ENCODE results near the gene ABHD17A. TPM values are rescaled to one million over a fixed set of nuclear protein-coding genes. Genes with fewer than 3 reads are reported as not detected.

Gene ABHD17A
- polyA plus RNA-seq, 3 donors, result 69.8 to 96.1 (median 79.0) TPM

DNA sequence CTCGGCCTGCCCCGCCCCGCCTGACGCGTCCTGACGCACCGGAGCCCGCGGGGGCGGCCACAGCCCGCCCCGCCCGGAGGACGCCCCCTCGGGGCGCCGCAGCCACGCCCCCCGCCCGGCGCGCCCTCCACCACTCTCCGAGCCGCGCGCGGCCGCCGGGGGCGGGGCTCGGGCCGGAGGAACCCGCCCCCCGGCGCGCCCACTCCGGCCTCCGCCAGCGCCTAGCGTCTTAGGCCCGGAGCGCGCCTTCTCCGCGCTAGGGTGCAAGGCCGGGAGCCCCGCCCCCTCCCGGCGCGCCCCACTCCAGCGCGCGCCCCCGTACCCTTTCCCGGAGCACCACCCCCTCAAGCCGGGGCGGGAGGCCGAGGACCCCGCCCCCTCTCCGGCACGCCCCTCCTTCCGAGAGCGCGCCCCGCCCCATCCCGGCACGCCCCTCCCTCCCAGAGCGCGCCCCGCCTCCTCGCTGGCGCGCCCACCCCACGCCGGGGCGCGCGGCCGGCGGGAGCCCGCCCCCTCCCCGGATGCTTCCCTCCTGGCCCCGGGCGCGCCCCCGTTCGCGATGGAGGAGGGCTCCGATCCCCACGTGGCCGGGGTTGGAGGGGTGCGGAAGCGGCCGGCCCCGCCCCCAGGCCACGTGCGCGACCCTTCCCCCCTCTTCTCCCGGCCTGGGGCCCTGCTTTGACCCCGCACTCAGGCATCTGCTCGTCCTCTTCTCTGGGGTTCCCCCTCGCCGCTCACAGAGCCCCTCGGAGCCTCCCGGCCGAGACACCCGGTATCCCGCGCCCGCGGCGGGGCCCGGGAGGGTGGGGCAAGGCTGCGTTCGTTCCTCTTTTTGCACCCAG lies 21.4 kb downstream of the ABHD17A start:
- Mint-ChIP-seq H3K27ac (peak overlapping the region; percentile 54 to 95 (median 92)), H3K27me3 (ENCODE audit: low read depth in 3 of 3) (peaks cover 0 to 4% (median 2%) of the 10 kb centered on the region in 3 donors), H3K36me3 (peaks cover 0 to 5% of the 10 kb centered on the region in 2 donors), H3K4me3 (peak overlapping the region; percentile 80 to 81), H3K4me1 (peaks cover 39% of the 10 kb centered on the region), H3K9me3 (no peaks in the 10 kb centered on the region)
- Histone ChIP-seq H3K9ac (ENCODE audit: insufficient read depth, low read length, poor library complexity, severe bottlenecking) (peak overlapping the region; percentile 88), H3K4me3 (replicated peaks in 1 of 3; ENCODE audit: low read depth in 2 of 3, low read length in 3 of 3) (peak overlapping the region; percentile 67 to 93 (median 93)), H3K27ac (ENCODE audit: low read depth in 1 of 2, low read length in 2 of 2) (peak overlapping the region; percentile 92 to 97), H3K27me3 (ENCODE audit: control insufficient read depth in 2 of 2, insufficient read depth in 2 of 2, low read length in 2 of 2) (no peaks in the 10 kb centered on the region), H4K20me1 (ENCODE audit: insufficient read depth, low read length) (peaks cover 38% of the 10 kb centered on the region), H2AFZ (ENCODE audit: insufficient read depth, low read depth, low read length, poor library complexity, severe bottlenecking) (peak overlapping the region; percentile 88), H3K79me2 (ENCODE audit: insufficient read depth, low read length) (peaks cover 45% of the 10 kb centered on the region), H3K36me3 (replicated peaks in 1 of 2; ENCODE audit: control insufficient read depth in 1 of 2, insufficient read depth in 2 of 2, low read length in 2 of 2) (no peaks in the 10 kb centered on the region), H3K4me1 (ENCODE audit: control insufficient read depth in 1 of 2, insufficient read depth in 2 of 2, low read length in 2 of 2) (peaks cover 45 to 47% of the 10 kb centered on the region in 2 donors), H3K9me3 (replicated peaks in 1 of 2; ENCODE audit: control insufficient read depth in 1 of 2, insufficient read depth in 1 of 2, low read length in 2 of 2) (no peaks in the 10 kb centered on the region), H3K4me2 (replicated peaks; ENCODE audit: extremely low read depth, low read length, poor library complexity, severe bottlenecking) (peak overlapping the region; percentile 95)
- DNase-seq, result peak; percentile 84 to 92 (median 90)
- WGBS (ENCODE audit: insufficient coverage), result under 1% methylated on average over 96 of the region's 115 CpGs
- intact Hi-C loops (cut with micrococcal nuclease), result loop anchor here in 1 of 2 donors (2.0 to 5.0 kb wide), 2 partner anchors 33 to 231 kb away; no protein-coding TSS in a partner anchor
- TF ChIP-seq, protein P1, sequence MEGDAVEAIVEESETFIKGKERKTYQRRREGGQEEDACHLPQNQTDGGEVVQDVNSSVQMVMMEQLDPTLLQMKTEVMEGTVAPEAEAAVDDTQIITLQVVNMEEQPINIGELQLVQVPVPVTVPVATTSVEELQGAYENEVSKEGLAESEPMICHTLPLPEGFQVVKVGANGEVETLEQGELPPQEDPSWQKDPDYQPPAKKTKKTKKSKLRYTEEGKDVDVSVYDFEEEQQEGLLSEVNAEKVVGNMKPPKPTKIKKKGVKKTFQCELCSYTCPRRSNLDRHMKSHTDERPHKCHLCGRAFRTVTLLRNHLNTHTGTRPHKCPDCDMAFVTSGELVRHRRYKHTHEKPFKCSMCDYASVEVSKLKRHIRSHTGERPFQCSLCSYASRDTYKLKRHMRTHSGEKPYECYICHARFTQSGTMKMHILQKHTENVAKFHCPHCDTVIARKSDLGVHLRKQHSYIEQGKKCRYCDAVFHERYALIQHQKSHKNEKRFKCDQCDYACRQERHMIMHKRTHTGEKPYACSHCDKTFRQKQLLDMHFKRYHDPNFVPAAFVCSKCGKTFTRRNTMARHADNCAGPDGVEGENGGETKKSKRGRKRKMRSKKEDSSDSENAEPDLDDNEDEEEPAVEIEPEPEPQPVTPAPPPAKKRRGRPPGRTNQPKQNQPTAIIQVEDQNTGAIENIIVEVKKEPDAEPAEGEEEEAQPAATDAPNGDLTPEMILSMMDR (IDR thresholded peaks at IDR 0.05), result no peak

- Histone ChIP-seq H4K20me1 (ENCODE audit: insufficient read depth, low read length) (peaks cover 44% of the 10 kb centered on the region), H3K4me2 (replicated peaks; ENCODE audit: extremely low read depth, low read length, poor library complexity, severe bottlenecking) (peak within 1 kb of the TSS; percentile 95), H3K4me1 (ENCODE audit: control insufficient read depth in 1 of 2, insufficient read depth in 2 of 2, low read length in 2 of 2) (peaks cover 51 to 53% of the 10 kb centered on the region in 2 donors), H3K36me3 (replicated peaks in 1 of 2; ENCODE audit: control insufficient read depth in 1 of 2, insufficient read depth in 2 of 2, low read length in 2 of 2) (no peaks in the 10 kb centered on the region), H3K4me3 (replicated peaks in 1 of 3; ENCODE audit: low read depth in 2 of 3, low read length in 3 of 3) (peak within 1 kb of the TSS; percentile 83 to 96 (median 94)), H3K9me3 (replicated peaks in 1 of 2; ENCODE audit: control insufficient read depth in 1 of 2, insufficient read depth in 1 of 2, low read length in 2 of 2) (no peaks in the 10 kb centered on the region), H3K9ac (ENCODE audit: insufficient read depth, low read length, poor library complexity, severe bottlenecking) (peak within 1 kb of the TSS; percentile 88), H3K27ac (ENCODE audit: low read depth in 1 of 2, low read length in 2 of 2) (peak within 1 kb of the TSS; percentile 92 to 97), H2AFZ (ENCODE audit: insufficient read depth, low read depth, low read length, poor library complexity, severe bottlenecking) (peak within 1 kb of the TSS; percentile 88), H3K27me3 (ENCODE audit: control insufficient read depth in 2 of 2, insufficient read depth in 2 of 2, low read length in 2 of 2) (no peaks in the 10 kb centered on the region), H3K79me2 (ENCODE audit: insufficient read depth, low read length) (peaks cover 50% of the 10 kb centered on the region)
- TF ChIP-seq, protein P1 (IDR thresholded peaks at IDR 0.05), result no peak
- peak within 1 kb of the TSS; percentile 68 to 95 (median 93) for H3K27ac Mint-ChIP-seq
- peaks cover 0 to 3% of the 10 kb centered on the region in 2 donors for H3K36me3 Mint-ChIP-seq
- no peaks in the 10 kb centered on the region for H3K9me3 Mint-ChIP-seq
- peak within 1 kb of the TSS; percentile 92 to 93 for H3K4me3 Mint-ChIP-seq
- H3K27me3 Mint-ChIP-seq (ENCODE audit: low read depth in 3 of 3), result peaks cover 0 to 4% (median 2%) of the 10 kb centered on the region in 3 donors
- peaks cover 45% of the 10 kb centered on the region for H3K4me1 Mint-ChIP-seq
- WGBS (ENCODE audit: insufficient coverage), result under 1% methylated on average over 56 of the region's 63 CpGs
- intact Hi-C loops (cut with micrococcal nuclease), result loop anchor here in 1 of 2 donors (2.0 to 5.0 kb wide), 2 partner anchors 34 to 232 kb away; no protein-coding TSS in a partner anchor
- no peak for DNase-seq
Observed at GRCh38 chr19:1863328-1863637, 22.0 kb downstream of the ABHD17A start, which contains the start of gene KLF16. Gene KLF16 (minus strand): TSS chr19:1863579. CDS start chr19:1863497, 82 bp downstream.

All from CD14-positive monocyte (primary cell).